Effector CD8-positive, alpha-beta T cell (primary cell): ENCODE data around the gene DCAKD.
A peak's percentile ranks its signal among the peaks of the same experiment; 100 is the strongest.
"Not testable (repeated sequence)": the region's sequence is repeated elsewhere in the genome, so short reads cannot be mapped to it uniquely, and the experiment has no call there.

Experiments
- DNase-seq: peaks from one replicate; lab custom pipeline; 2025; lab: John Stamatoyannopoulos, UW

DCAKD gene

DNA sequence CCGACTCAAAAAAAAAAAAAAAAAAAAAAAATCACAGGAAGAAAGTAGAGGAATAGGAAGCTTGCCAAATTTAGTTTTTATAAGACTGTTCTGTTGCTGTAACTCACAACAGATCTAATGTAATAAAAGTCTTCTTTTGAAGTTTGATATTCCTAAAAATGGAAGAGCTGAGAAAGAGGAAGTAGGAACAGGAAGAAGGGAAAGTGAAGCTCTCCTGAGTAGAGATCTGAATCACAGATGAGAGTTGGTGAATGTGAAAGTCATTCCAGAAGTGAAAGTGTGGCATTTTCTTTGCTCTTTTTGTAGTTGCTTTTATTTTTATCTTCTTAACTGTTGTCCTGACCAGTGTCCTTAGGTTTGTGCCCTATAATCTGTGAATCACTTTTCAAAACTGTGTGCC is 11.8 kb upstream of the DCAKD start:
- DNase-seq, result no peak

DNA sequence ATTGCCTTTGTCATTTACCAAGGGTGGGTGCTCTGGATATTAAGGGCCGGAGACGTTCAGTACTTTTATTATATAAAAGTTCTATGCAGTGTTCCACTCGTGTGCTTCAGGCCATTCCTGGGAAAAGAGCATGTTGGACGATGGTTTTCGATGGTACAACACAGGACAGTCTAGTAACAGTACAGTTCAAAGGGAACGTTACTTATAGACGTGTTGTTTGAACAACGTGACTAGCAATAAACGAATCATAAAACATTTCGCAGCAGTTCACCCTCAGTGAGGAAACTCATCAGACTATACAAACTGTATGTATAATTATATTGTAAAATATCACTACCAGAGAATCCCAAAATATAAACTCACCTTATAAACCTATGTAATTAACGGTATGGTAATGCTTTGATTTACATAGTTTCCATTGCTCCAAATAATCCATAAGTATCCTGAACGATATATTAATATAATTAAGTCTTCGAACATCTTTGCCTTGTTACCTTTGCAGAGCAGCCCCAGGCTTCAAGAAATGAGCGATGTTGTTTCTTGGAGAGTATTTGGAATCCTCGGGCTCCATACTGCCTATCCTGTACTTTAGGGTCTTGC is 10.3 kb upstream of the DCAKD start:
- no peak for DNase-seq

DNA sequence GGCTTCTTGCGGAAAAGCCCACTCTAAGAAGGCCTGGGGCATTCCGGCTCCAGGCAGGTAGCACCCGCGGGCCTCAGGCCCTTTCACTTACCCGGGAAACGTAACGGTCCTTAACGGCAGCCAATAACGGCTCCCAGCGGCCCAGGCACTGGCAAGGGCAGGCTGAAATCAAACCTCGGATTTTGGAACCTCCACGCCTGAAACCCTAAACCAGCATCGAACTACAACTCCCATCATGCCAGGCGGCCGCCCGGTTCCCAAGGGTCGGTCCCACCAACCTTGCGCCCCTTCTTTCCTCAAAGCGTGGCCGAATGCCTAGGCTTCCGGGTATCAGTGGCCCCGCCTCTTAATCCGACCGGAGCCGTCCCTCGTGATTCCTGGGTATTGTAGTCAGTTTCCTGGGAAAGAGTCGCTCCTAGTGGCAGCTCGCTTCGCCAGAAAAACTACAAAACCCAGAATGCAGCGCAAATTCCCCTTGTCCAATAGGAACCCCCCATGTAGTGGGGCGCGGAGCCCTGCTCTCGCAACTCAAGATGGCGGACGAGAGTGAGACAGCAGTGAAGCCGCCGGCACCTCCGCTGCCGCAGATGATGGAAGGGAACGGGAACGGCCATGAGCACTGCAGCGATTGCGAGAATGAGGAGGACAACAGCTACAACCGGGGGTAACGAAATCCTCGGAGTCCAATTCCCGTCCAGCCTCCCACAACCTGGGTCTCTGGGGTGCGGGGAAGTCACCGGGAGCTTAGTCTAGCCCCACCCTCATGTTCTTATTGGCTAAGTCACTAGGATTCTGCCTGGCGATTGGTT is 9.6 kb upstream of the DCAKD start, which contains the start of gene NMT1:
Gene NMT1, plus strand, starts transcription at position 521 of the 809 bp plus-strand sequence. Its CDS starts 13 bp downstream, at position 534.
- DNase-seq, result peak; percentile 91

DNA sequence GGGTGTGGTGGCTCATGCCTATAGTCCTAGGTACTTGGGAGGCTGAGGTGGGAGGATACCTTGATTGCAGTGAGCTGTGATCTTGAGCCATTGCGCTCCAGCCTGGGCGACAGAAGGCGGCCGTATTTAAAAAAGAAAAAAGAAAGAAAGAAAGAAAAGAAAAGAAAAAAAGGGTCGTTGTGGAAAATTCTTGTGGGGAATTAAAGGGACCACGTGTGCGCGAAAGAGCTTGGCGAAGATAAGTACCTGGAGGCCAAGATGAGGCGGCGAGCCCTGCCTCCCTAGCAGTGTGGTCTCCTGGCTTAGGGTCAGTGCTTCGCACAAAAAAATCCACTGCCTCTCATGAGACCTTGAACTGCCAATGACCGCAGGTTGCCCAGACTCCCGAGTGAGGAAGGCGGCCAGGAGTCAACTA is 9.0 kb upstream of the DCAKD start:
- DNase-seq, result no peak

- DNase-seq, result peak; percentile 23
Observed at GRCh38 chr17:45052052-45052772, 780 bp upstream of the DCAKD start.

DNA sequence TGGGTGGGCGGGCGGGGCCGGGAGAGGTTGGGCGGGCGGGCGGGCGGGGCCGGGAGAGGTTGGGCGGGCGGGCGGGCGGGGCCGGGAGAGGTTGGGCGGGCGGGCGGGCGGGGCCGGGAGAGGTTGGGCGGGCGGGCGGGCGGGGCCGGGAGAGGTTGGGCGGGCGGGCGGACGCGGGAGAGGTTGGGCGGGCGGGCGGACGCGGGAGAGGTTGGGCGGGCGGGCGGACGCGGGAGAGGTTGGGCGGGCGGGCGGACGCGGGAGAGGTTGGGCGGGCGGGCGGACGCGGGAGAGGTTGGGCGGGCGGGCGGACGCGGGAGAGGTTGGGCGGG is 254 bp upstream of the DCAKD start:
- not testable (repeated sequence) for DNase-seq

GRCh38 chr17:45050481-45051059 is 862 bp downstream of the DCAKD start:
- no peak for DNase-seq

- DNase-seq, result no peak
Observed at GRCh38 chr17:45048795-45049563, 2.5 kb downstream of the DCAKD start.

DNA sequence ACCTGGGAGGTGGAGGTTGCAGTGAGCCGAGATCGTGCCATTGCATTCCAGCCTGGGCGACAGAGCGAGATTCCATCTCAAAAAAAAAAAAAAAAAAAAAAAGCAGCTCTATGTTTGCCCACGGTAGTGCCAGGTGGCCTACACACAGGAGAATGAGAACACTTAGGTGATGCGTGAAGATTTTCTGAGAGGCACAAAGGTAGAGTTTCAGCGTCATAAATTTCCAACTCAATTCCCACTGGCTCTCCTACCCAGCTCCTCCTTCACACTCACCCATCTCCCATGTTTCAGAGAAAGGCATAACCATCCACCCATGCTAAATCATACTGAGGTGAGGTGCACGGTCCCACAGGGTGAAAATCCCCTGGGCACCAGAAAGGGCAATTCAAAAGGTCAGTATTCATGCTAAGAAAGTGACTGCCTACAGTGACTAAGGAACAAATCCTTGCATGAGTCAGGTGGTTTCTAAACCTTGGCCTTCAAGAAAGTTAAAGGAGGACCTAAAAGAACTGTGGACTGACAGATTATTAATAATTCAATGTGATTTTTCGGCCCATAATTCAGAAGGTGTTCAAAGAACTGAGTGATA is 4.8 kb downstream of the DCAKD start:
- no peak for DNase-seq

- no peak for DNase-seq
Observed at GRCh38 chr17:45043813-45044540, 7.5 kb downstream of the DCAKD start.

DNA sequence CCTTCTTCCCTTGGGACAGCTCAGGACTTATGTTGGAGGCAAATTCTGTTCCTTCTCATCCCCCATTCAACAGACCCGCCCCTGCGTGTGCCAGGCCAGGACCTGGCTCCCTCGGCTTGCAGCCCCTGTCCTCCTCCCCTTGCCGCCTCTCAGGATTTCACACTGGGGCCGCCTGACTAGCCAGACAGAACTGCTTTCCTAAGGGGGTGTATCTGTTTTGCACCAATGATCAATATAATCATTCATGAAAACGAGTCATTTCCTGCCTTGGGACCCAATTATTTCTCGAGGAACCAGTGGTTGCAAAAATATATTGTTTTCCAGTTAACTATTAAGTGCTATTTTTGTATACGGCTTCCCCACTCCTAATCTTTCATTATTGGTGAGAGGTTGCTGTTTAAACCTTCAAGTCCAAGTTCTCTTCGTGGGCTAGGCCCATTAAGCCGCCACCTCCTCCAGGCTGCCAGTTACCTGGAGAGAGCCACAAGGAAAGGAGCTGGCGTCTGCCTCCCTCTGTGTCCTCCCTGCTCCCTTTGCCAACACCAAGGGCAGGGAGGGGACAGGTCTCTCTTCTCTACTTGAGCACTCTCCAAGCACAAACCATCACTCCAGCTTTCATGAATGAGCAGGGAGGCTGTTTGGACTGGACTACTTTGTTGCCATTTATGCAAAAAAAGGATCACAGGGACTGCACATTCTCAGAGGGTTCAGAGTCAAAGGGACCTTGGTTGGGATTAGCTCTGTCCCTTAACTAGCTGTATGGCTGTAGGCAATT is 8.9 kb downstream of the DCAKD start:
- no peak for DNase-seq

DNA sequence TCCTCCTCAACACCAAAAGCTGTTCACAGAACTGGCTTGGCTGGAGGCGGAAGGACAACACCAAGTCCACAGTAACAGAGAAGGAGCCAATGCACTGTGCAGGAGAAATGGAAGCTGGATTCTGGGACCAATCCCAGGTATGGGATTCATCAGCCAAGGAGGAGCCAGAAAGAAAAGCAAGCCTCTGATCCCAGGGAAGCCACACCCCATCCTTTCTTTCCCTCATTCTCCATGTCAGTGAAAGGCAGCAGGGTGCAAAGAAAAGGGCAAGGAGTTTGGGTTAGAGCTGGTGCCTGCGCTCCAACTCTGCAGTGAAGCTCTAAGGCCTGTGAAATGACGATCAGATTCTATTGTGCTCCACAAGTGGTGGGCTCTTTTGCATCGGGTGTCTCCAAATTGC is 11.0 kb downstream of the DCAKD start:
- no peak for DNase-seq

GRCh38 chr17:45038728-45039634 is 12.5 kb downstream of the DCAKD start:
- DNase-seq, result no peak

GRCh38 chr17:45036691-45037090 is 14.7 kb downstream of the DCAKD start:
- no peak for DNase-seq

GRCh38 chr17:45035848-45036247 is 15.6 kb downstream of the DCAKD start:
- no peak for DNase-seq

DNA sequence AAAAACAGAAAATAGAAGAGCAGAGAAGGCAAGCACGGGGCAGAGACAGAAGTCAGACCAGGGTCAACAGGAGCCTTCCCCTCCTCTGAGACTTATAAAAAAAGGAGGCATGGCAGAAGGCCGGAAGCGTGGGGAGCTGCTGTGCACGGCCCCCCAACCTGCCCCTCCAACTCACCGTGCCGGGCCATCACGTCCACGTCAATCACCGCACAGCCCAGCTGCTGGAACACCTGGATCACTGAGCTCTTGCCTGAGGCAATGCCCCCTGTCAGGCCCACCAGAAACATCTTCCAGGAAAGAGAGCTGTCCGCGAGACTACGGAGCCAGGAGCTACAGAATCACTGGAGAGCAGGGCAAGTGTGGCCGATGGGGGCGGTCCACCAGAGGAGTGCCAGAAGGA is 16.8 kb downstream of the DCAKD start:
- DNase-seq, result no peak

DNA sequence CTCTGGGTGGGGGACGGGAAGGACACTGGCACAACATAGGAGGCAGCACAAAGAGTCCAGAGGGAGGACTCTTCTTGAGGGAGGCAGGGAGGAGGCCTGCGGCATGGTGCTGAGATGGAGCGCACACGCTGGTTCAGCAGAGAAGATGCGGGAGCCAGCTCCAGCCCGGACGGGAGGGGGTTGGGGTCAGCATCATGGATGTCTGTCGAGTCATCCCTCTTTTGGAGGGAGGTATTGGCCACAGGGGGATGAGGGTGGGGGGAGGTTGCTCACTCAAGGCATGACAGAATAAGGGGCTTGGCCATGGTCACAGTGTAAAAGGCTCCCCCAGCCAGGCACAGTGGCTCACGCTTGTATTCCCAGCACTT is 19.3 kb downstream of the DCAKD start:
- no peak for DNase-seq

DNA sequence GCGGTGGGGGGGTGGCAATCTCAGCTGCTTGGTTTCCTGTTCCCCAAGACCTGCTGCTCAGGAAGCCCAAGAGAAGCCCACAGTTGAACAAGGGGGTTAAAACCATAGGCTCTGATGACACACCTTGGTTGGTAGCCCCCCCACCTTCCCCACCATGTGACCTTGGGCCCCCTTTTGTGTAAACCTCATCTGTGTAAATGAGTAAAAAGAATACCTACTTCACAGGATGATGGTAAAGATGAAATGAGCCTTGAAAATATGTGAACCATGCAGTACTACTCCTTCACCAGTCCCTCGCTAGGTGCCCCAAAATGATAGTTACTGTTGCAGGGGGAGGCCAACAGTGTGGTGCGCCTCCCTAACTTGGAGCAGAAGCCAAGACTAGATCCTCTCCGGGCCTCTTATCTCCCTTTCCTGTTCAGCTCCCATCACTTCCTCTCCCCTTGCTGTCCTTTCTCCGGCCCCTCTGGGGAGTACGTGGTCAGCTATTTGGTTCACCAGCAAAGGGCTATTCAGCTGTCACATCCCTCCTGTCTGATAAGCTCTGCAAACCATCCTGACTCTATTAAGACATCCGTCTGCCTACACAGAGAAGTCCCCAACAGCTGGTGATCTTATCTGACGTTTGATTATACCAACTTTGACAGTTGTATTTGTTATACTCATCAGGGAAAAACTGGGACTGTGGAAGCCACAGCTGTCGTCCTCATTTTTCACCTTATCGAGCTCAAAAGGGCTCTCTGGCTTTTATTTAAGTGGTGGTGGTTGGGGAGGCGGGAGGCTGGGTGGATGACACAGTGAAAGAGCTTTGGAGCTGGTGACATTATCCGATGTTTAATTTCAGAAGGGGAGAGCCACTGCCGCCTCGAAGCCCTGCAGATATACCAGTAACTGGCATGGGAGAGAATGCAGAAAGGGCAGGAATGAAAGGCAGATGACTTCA is 19.9 kb downstream of the DCAKD start:
- DNase-seq, result no peak
